Brain microvascular endothelial cell (primary cell): ENCODE data around the gene RASSF6.
"Not testable (repeated sequence)": the region's sequence is repeated elsewhere in the genome, so short reads cannot be mapped to it uniquely, and the experiment has no call there.

ENCODE experiments used
- DNase-seq: peaks from one replicate; pipeline ENCODE4 v3.0.0-alpha.2; 2020
- H3K27ac ChIP-seq: fragments of 250-450 bp; sonication (Bioruptor Pico); 2 replicates; pipeline ENCODE4 v1.5.1; 2020; ENCODE audit warnings: mild to moderate bottlenecking, moderate library complexity
- H3K27me3 ChIP-seq: fragments of 250-450 bp; sonication (Bioruptor Pico); replicated peaks from 2 replicates; pipeline ENCODE4 v1.5.1; 2020; ENCODE audit warnings: mild to moderate bottlenecking
- H3K36me3 ChIP-seq: fragments of 250-450 bp; sonication (Bioruptor Pico); replicated peaks from 2 replicates; pipeline ENCODE4 v1.5.1; 2020; ENCODE audit warnings: mild to moderate bottlenecking
- H3K4me3 ChIP-seq: 2 replicates; pipeline ENCODE4 v1.5.1; 2011; ENCODE audit warnings: low read depth, mild to moderate bottlenecking, control low read depth, low read length, moderate library complexity
- in situ Hi-C: cut with HindIII; loops from 2 replicates; pipeline ENCODE4 v1.10.0; 2017; ENCODE audit warnings: low sequenced_read_pairs, low pct_ligation_motif_present
- TF ChIP-seq, protein P1 (sequence below): IDR thresholded peaks from 2 replicates; pipeline ENCODE4 v1.5.1; 2011; ENCODE audit warnings: low read depth, mild to moderate bottlenecking, moderate library complexity, low read length, control low read depth, inconsistent platforms; ENCODE audit errors: missing control alignments

The RASSF6 gene

GRCh38 chr4:73646117-73646516 lies 25.9 kb upstream of the RASSF6 start:
- H3K27ac ChIP-seq: no peak overlapping the region
- no peaks in the 10 kb centered on the region for H3K36me3 ChIP-seq
- H3K27me3 ChIP-seq: no peaks in the 10 kb centered on the region
- TF ChIP-seq, protein P1, sequence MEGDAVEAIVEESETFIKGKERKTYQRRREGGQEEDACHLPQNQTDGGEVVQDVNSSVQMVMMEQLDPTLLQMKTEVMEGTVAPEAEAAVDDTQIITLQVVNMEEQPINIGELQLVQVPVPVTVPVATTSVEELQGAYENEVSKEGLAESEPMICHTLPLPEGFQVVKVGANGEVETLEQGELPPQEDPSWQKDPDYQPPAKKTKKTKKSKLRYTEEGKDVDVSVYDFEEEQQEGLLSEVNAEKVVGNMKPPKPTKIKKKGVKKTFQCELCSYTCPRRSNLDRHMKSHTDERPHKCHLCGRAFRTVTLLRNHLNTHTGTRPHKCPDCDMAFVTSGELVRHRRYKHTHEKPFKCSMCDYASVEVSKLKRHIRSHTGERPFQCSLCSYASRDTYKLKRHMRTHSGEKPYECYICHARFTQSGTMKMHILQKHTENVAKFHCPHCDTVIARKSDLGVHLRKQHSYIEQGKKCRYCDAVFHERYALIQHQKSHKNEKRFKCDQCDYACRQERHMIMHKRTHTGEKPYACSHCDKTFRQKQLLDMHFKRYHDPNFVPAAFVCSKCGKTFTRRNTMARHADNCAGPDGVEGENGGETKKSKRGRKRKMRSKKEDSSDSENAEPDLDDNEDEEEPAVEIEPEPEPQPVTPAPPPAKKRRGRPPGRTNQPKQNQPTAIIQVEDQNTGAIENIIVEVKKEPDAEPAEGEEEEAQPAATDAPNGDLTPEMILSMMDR: no peak
- H3K4me3 ChIP-seq: no peak overlapping the region
- DNase-seq: no peak
- in situ Hi-C loops: no loop called here

DNA sequence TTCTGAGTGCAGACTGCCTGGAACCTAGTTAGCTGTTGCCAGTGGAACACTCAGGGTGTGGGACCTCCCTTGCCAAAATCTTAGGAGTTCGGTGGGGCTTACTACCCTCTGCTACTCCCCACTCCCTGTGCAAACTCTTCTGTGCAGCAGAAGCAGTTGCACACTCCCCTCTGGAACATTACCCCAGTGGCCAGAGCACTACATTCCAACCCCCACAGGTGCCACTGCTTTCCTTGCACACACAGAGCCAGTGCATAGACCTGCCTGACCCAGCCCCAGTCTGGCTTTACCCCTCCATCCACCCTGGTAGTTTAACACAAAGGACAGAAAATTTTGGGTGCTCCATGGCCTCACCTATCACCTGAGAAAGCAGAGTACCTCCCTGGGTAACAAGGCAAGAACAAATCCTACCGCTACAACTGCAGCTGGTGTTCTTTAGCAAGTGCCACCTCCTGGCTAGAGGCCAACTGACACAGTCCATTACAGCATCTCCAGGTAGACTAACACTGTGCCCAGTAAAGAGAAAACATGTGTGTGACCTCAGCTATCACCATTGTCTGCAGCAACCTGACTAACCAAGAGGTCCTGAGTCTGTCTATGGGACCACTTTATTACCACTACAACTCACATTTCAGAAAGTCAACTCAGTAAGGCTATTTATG lies 11.5 kb upstream of the RASSF6 start:
- in situ Hi-C loops: no loop called here
- no peak overlapping the region for H3K4me3 ChIP-seq
- TF ChIP-seq, protein P1: no peak
- no peaks in the 10 kb centered on the region for H3K36me3 ChIP-seq
- H3K27me3 ChIP-seq: no peaks in the 10 kb centered on the region
- no peak for DNase-seq
- no peak overlapping the region for H3K27ac ChIP-seq

GRCh38 chr4:73628834-73629233 lies 8.6 kb upstream of the RASSF6 start:
- H3K27ac ChIP-seq, H3K27me3 ChIP-seq, H3K36me3 ChIP-seq, in situ Hi-C loops, H3K4me3 ChIP-seq, DNase-seq: not testable (repeated sequence)

GRCh38 chr4:73621357-73621756 lies 1.1 kb upstream of the RASSF6 start:
- H3K27me3 ChIP-seq: no peaks in the 10 kb centered on the region
- TF ChIP-seq, protein P1: no peak
- in situ Hi-C loops: no loop called here
- DNase-seq: no peak
- H3K27ac ChIP-seq: no peak overlapping the region
- no peaks in the 10 kb centered on the region for H3K36me3 ChIP-seq
- no peak overlapping the region for H3K4me3 ChIP-seq

GRCh38 chr4:73619346-73619745 lies 890 bp downstream of the RASSF6 start:
- in situ Hi-C loops: no loop called here
- H3K4me3 ChIP-seq: no peak overlapping the region

GRCh38 chr4:73617256-73617655 lies 3.0 kb downstream of the RASSF6 start:
- no peak for DNase-seq
- Histone ChIP-seq H3K4me3 (no peak overlapping the region), H3K27ac (no peak overlapping the region), H3K36me3 (no peaks in the 10 kb centered on the region), H3K27me3 (no peaks in the 10 kb centered on the region)
- TF ChIP-seq, protein P1: no peak
- in situ Hi-C loops: no loop called here

More at GRCh38 chr4:73619346-73619745, 890 bp downstream of the RASSF6 start:
- no peak overlapping the region for H3K27ac ChIP-seq
- no peaks in the 10 kb centered on the region for H3K36me3 ChIP-seq
- no peak for DNase-seq
- TF ChIP-seq, protein P1: no peak
- no peaks in the 10 kb centered on the region for H3K27me3 ChIP-seq
